Measurements from ENCODE around the gene SMCHD1. TPM values are rescaled to one million over a fixed set of nuclear protein-coding genes. Genes with fewer than 3 reads are reported as not detected.

The SMCHD1 gene
- total RNA-seq, 1 experiment from 2014 or later = 48.6 TPM

GRCh38 chr18:2780750-2781149 is 125.2 kb downstream of the SMCHD1 start:
- ATAC-seq = no peak
- H3K27ac ChIP-seq (ENCODE audit: low read depth, low read length) = no peak overlapping the region

More at GRCh38 chr18:2780750-2781149, 125.2 kb downstream of the SMCHD1 start:
- BruUV-seq (replicated peaks) = no TSS peak
- ChIA-PET CTCF (no interaction called here), RAD21 (ENCODE audit: low non-redundant PET in 1 of 2, low total read pairs in 2 of 2, uncharacterized antibody in 2 of 2, unreplicated experiment in 2 of 2) (no interaction called here), POLR2A (no interaction called here)
- Histone ChIP-seq H3K9me3 (ENCODE audit: control insufficient read depth in 1 of 2, insufficient read depth in 1 of 2, low read depth in 1 of 2, low read length in 2 of 2) (no peaks in the 10 kb centered on the region), H2AFZ (ENCODE audit: low read depth, low read length, poor library complexity, severe bottlenecking) (no peak overlapping the region), H3K9ac (ENCODE audit: low read length) (no peak overlapping the region), H3K9me2 (ENCODE audit: insufficient read depth) (no peaks in the 10 kb centered on the region), H3K79me2 (ENCODE audit: insufficient read depth, low read length) (peaks cover 3% of the 10 kb centered on the region; the same call in 1 of the 2 replicates), H3K4me3 (replicated peaks in 1 of 2; ENCODE audit: low read depth in 1 of 2, low read length in 2 of 2) (no peak overlapping the region), H4K20me1 (ENCODE audit: insufficient read depth) (no peaks in the 10 kb centered on the region), H3K27me3 (ENCODE audit: insufficient read depth, low read length) (no peaks in the 10 kb centered on the region), H3K36me3 (ENCODE audit: control insufficient read depth in 1 of 2, insufficient read depth in 2 of 2, low read length in 2 of 2) (peaks cover 31 to 41% of the 10 kb centered on the region in 2 experiments; a peak in 3 of 4 replicates), H3K4me2 (ENCODE audit: low read length) (no peak overlapping the region), H3K4me1 (ENCODE audit: control insufficient read depth in 1 of 2, insufficient read depth in 2 of 2, low read length in 2 of 2) (no peaks in the 10 kb centered on the region)
- intact Hi-C loops (cut with micrococcal nuclease) = no loop called here
- TF ChIP-seq JUND (IDR thresholded peaks at IDR 0.05) (no peak), ZFX (IDR thresholded peaks at IDR 0.05) (no peak), REST (IDR thresholded peaks at IDR 0.05; ENCODE audit: low read depth) (no peak), EZH2 (IDR thresholded peaks at IDR 0.05) (no peak), FOSL1 (IDR thresholded peaks at IDR 0.05; ENCODE audit: low read depth) (no peak), ZBTB33 (IDR thresholded peaks at IDR 0.05; ENCODE audit: extremely low read depth, insufficient replicate concordance, low read length) (no peak), CBX3 (IDR thresholded peaks at IDR 0.05; ENCODE audit: low read depth) (no peak)
- no peak for DNase-seq (ENCODE audit: low read depth, low spot score)
